Stimulated activated CD8-positive, alpha-beta memory T cell treated with anti-CD3 and anti-CD28 coated beads, Interleukin-12 subunit alpha, Interleukin-12 subunit beta, amount 100 ng/mL, for 24 hours (primary cell): ENCODE results near the gene NOTUM.
"Not testable (repeated sequence)": the region's sequence is repeated elsewhere in the genome, so short reads cannot be mapped to it uniquely, and the experiment has no call there.

Source experiments
- DNase-seq: peaks from one replicate; pipeline ENCODE4 v3.0.0-alpha.2; 2020; ENCODE audit errors: extremely low read depth

The NOTUM gene

DNA sequence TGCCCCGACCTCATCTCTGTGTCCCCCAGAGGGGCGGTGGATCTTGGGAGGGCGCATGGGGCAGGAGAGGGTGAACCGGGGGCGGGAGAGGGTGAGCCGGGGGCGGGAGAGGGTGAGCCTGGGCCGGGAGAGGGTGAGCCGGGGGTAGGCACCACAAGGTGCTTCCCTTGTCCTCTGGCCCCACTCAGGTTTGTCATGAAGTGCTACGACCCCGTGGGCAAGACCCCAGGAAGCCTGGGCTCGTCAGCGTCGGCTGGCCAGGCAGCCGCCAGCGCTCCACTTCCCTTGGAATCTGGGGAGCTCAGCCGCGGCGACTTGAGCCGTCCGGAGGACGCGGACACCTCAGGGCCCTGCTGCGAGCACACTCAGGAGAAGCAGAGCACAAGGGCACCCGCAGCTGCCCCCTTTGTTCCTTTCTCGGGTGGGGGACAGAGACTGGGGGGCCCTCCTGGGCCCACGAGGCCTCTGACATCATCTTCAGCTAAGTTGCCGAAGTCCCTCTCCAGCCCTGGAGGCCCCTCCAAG lies 35.3 kb upstream of the NOTUM start:
- DNase-seq: no peak

DNA sequence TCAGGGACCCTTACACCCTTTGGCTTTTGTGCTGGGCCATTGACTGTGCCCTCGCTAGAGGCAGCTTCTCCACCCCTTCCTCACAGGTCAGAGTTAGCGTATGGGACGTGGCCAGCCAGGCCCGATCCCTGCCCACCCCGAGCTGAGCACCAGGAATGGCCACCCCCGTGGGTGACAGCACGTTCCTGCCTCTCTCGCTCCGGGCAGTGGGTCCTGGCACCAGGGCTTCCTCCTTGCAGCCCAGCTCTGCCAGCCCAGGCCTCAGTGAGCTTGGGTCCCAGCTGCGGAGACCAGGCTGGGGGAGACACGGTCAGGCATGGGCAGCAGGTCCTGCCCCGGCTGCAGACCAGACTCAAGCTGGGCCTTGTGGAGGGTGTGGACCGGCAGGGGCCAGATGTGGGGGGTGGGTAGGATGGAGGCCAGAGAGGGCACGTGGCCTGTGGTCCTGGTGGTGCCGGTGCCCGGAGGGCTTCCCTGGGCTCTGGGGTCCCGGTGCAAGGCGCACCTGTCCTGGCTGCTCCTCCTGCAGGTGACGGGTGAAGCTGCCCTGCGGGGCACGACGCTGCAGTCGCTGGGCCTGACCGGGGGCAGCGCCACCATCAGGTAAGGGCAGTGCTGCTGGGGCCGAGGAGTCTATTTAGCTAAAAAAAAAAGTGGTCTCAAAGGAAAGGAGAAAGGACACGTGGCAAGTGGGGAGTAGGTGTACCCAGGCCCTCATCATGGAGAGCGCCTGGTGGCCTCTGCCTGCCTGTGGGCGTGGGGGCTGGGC lies 34.7 kb upstream of the NOTUM start:
- DNase-seq: no peak

DNA sequence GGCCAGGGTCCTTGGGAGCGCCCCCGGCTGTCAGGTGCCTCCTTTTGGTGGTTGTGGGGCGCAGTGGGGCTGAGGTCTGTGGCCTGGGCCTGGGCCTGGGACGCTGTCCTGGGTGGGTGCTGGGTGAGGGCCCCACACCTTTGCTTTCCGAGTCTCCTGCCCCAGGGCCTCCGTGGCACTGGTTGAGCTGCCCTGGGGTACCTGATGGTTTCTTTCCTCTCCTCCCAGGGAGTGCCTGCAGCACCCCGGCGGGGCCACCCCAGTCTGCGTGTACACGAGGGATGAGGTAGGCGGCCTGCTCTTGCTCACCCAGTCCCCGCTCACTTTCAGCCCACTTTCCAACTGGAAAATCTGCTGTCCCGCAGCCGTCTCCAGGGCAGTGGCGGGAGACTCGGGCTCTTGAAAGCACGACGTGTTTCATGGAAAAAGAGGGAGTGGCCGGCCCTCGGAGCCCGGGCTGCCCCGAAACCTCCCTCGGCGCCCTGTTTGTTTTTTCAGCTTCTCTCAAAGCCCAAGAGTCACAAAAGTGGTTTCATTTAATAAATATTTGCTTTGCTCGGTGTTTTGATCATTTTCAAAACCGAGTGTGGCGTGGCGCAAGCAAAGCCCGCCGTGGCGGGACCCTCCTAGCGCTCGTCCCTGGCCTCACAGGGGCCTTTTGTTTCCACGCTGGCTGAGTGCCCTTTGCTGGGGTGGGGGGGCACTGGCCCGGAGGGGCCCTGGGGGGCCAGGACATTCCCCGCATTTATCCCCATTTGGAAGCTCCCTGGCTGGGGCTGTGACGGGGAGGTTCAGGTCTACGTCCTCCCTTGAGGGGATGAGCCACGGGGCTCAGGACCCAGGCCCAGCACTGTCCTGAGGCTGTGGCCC lies 33.8 kb upstream of the NOTUM start:
- DNase-seq: no peak

DNA sequence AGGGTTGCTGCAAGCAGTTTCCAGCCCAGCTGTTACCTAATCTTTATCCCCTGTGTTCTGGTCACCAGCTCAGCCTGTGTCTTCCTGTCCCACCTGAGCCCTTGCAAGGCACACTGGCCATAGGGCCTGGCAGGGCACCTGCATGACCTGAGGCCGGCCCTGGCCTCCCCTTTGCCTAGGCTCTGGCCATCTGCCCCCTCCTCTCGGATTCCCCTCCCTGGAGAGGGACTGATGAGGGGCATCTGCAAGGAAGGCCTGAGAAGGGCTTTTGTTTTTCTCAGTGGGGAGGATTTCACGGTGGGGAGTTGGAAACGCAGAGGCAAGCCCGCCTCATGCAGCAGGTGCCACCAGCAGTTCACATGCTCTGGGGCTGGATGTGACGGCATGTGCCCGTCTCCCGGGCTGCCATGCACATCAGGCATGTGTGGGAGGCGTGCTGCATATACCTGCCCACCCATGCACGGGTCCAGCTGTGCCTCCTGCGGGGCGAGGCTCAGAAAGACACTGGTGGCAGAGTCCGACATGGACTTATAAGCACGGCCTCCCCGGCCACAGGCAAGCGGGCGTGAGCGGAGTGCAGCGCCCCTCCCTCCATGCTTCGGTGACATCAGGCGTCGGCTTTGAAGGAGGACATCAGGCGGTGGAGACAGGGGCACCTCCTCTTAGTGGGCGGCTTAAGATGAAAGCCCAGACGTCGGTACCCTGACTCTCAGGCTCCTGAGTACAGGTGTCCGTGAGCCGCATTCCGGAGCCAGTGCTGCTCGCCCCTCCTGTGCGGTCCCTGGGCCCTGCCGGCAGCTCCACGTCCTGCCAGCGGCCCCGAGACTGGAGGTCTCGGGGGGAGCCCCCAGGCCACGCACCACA lies 33.0 kb upstream of the NOTUM start:
- no peak for DNase-seq

DNA sequence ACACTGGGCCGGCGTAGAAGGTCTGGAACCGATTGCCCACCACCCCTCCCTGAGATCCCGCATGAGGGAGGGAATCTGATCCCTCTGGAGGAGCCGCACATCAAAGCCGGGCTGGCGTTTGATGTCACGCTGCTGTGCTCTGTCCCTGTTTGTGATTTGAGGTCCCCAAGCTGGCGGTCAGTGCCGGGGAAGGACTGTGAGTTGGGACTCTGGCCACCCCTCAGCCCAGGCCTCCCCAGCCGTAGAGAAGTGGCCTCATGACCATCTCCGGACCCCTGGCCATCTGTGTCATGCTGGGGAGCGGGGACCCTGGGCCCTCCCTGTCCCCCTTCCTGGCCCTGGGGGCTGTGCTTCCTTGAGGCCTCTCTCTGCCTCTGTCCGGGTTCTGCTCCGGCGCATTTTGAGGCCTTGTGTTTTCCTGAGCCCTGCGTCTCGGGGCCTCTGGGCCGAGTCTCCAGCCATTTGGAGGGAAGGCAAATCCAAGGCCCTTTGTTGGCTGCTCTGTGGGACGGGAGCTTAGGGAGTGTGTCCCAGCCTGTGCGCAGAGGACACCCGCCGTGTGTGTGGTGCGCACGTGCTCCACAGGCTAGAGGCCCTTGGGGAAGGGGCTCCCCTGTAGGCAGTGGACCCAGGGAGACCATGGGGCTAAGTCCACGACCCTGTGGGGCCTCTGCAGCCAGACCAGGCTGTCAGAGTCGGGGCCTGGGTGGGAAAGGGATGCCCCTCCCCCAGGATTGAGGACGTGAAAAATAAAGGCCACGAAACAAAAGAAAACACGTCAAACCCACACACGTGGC lies 31.5 kb upstream of the NOTUM start:
- no peak for DNase-seq

DNA sequence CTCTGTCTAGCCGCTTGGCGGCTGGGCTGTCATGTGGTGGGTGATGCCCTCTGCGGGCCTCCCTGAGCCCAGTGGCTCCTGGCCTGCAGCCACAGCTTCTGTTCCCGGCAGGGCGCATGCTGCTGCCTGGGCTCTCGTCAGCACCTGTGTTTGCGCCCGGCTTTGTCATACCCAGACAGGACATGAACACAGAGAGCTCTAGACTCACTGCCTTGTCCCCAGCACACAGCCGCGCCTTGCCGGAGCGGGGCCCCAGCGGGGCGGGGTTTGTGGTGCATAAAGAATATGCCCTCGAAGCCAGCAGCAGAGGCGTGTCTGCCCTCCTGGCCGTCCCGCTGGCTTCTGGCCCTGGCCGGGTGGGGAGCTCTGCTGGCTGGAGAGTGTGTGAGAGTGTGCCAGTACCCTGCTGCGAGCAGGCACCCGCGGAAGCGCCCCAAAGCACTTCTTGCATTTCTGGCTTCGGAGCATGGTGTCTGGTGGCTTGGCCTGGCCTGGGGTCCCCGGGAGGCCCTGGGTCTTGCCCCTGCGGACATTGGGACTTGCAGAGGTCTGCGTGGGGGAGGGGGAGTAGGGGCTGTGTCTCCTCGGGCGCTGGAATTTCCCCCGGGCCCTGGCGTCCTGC lies 30.8 kb upstream of the NOTUM start:
- DNase-seq: no peak

DNA sequence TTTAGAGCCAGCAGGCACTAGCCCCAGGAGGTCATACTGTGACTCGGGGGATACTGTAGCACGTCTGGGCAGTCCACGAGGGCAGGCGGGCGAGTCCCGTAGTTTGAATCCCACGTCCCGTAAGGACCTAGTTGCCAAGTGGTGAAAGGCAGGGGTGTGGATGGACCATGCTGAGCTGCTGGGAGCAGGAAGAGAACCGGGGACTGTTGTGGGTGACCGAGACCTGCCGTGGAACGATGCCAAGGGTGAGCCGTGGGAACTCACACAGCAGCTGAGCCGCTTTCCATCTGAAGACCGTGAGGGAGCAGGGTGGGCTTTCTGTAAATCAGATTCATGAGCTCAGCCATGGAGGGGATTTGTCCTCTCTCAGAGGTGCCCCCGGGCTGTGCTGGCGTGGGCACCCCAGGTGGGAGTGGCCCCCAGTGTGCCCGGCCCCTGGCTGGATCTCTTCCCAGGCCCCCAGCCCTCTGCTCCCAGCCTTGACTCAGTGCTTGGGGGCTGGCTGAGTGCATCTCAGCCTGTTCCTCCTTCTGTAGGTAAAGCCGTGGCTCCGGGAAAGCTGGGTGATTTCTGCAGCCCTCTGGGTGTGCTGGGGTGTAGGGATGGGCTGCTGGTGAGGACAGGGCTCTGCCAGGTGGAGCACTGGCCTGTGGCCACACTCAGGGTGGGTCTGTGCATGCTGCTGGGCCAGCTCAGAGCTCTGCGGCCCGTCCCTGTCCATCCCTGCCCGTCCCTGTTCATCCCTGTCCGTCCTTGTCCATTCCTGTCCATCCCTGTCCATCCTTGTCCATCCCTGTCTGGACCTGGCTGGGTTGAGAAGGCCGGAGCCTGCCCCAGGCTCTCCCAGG lies 30.1 kb upstream of the NOTUM start:
- DNase-seq: no peak

DNA sequence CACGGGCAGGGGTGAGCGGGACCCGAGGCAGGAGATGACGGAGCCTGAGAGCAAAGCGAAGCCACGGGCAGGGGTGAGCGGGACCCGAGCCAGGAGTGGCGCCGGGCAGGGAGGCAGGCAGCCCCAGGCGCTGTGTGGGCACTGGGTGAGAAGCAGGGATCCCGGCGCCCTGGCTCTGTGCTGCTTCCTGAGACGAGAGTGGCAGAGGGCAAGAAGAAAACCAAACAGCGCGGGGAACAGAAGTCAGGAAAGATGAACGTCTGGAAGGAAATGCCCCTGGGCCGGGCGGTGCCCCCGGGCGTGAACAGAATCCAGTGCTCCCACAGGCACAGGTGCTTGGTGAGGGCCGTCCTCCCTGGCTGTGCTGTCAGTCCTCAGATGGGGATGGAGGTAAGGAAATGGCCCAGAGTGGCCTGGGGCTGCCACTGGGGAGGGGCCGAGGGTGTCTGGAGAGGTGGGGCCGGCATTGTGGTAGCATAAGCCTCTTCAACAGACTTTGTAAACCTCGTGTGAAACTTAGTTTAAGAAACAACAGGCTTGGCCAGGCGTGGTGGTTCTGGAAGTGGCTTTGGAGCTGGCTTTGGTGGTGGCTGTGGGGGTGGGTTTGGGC lies 26.3 kb upstream of the NOTUM start:
- no peak for DNase-seq

DNA sequence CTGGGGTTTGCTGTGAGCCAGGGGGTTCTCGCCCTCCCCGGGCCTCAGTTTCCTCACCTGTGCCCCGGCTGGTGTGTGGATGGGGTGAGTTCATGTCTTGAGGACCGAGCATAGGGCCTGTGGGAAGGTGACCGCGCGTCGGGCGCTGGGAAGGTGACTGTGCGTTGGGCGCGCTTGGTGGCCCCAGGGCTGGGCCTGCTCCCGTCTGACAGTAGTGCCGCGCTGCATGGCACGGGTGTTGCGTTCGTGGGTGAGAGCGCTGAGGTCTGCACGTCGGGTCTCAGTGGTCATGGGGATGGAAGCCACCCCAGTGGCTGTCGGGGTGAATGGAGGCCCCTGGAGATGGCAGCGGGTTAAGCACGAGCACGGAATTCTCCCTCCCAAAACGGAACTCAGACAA lies 25.6 kb upstream of the NOTUM start:
- DNase-seq: no peak

DNA sequence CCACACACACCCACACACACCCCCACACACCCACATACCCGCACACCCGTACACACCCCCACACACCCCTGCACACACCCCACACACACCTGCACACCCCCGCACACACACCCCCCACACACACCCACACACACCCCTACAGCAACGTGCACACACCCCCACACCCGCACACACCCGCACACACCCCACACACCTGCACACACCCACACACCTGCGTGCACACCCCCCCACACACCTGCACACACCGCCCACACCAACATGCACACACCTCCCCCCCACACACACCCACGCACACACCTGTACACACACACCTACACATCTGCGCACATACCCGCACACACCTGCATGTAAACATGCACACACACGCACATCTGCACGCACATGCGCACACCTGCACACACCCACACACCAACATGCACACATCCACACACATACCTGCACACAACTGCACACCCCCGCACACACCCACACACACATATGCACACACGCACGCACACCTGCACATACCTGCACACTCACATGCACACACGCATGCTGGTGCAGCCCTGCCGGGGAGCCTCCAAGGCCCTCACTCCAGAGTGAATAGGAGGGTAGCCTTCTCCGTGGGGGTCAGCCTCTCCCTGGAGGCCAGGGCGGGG lies 23.9 kb upstream of the NOTUM start:
- DNase-seq: no peak

DNA sequence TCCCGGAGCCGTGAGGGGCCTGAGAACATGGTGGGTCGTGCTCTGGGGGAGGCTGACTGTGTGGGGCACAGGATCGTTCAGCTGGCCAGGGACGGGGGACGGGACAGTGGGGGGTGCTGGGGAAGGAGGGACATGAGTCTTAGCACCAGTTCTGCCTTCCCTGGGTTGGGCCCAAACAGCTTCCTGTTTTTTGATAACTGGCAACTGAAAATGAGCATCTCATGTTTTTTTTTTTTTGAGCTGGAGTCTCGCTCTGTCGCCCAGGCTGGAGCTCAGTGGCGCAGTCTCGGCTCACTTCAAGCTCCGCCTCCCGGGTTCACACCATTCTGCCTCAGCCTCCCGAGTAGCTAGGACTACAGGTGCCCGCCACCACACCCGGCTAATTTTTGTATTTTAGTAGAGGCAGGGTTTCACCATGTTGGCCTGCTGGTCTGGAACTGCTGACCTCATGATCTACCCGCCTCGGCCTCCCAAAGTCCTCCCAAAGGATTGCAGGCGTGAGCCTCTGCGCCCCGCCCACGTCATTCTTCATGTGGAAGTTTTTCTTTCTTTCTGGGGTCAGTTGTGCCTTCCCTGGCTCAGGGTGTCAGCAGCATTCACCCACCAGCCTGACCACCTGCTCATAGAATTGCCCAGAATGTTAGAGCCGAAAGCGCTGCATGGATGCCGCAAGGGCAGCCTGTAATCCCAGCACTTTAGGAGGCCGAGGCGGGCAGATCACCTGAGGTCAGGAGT lies 22.8 kb upstream of the NOTUM start:
- DNase-seq: no peak

DNA sequence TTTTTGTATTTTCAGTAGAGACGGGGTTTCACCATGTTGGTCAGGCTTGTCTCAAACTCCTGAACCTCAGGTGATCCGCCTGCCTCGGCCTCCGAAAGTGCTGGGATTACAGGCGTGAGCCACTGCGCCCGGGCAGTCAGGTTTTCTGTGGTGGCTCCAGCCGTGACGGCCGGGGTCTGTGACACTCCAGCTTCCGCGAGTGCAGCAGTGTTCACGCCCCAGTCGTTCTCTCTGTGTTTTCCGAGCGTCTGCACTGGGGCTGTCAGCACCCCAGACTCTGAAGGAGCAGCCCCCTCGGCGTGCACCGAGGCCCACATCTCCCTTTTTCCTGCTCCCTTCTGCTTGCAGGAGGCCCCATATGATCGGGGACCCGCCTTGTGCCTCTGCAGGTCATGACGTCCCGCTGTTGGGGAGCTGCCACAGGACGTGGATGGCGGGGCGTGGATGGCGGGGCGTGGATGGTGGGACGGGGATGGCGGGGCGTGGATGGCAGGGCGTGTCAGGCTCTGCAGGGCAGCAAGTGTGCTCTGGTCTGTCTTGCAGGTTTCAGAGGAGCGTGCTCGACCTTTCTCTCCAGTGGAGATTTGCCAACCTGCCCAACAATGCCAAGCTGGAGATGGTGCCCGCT lies 22.1 kb upstream of the NOTUM start:
- no peak for DNase-seq

DNA sequence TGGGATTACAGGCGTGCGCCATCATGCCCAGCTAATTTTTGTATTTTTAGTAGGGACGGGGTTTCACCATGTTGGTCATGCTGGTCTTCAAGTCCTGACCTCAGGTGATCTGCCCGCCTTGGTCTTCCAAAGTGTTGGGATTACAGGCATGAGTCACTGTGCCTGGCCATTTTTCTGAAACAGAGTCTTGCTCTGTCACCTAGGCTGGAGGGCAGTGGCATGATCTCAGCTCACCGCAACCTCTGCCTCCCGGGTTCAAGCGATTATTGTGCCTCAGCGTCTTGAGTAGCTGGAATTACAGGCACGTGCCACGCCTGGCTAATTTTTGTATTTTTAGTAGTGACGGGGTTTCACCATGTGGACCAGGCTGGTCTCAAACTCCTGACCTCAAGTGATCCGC lies 20.5 kb upstream of the NOTUM start:
- DNase-seq: not testable (repeated sequence)

DNA sequence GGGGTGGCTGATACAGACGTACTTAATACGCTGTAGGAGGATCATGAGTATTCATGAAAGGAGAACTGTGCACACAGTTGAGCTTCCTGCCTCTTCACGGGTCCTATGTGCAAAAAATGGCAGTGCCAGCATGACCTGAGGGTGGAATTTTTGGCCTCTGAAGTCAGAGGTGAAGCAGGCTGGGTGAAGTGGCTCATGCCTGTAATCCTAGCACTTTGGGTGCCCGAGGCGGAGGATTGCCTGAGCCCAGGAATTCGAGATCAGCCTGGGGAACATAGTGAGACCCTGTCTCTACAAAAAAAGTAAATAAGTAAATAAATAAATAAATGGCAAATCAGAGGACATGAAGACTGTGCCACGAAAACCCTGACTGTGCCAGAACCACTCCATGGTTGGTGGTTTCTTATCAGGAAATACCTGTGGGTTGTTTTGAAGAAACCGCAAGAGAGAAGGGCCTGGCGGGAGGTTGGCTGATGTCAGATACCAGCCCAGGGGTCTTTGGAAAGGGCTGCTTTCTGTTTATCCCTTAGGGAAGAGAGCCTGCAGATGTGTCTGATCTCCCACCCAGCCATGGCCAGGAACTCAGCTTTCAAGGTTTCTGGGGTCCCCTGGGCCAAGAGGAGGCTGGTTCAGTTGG lies 19.8 kb upstream of the NOTUM start:
- DNase-seq: no peak

DNA sequence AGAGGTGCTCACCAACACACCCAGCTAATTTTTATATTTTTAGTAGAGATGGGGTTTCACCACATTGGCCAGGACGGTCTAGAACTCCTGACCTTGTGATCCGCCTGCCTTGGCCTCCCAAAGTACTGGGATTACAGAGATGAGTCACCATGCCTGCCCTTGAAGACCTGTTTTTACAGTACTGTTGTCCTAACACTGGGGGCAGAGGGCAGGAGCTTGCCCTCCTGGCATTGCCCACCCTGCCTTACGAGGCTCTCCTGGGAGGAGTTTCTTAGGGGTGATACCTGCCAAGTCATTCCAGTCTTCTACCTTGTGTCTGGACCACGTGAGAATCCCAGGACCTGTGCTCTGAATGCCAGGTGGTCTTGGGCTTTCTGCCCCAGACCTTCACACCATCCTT lies 19.1 kb upstream of the NOTUM start:
- no peak for DNase-seq

DNA sequence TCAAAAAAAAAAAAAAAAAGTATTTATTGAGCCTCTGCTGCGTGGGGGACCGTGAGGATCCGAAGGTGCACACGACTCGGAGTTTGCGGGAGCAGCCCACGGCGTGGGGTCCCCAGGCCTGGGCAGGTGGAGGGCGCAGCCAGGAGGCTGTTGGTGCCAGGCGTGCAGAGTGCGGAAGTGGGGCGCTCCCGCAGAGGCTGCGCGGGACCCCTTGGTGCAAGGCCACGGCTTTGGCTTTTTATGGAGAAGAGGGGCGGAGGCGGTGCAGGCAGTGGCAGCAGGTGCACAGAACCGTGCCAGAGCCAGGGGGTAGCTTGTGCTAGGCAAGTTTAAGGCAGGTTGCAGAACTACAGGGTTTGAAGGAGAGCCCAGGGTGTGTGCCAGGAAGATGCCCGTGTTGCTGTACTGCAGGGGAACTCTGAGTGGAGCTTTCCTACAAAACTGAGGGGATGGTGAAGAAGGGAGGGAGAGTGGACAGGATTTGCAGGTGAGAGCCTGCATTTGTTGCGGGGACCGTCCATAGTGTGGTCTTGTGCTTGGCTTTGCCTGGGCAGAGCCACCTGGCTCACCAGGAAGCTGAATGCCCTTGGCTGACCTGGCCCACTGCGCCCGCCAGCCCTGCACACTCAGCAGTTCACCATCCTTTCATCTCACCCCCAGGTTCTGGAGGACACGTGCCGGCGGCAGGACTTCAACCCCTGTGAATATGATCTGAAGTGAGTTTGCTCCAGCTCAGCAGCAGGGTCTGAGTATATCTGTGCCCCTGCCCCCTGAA lies 17.7 kb upstream of the NOTUM start:
- DNase-seq: no peak
